MM.1S (cell line): ENCODE data around the gene ZG16B.

Source experiments
- DNase-seq: peaks from one replicate; pipeline ENCODE4 v3.0.0-alpha.2; 2015
- H2AFZ ChIP-seq: fragments of 300-600 bp; sonication (generic); 2 replicates; pipeline ENCODE4 v1.6.0; 2016; ENCODE audit warnings: antibody characterized with exemption, low read length
- H3F3A ChIP-seq: fragments of 300-600 bp; sonication (generic); 2 replicates; pipeline ENCODE4 v1.6.1; 2016; ENCODE audit warnings: mild to moderate bottlenecking, antibody characterized with exemption, low read length, moderate library complexity, mixed read lengths; ENCODE audit not compliant: insufficient read depth
- H3K27ac ChIP-seq: fragments of 300-600 bp; sonication (generic); 2 replicates; pipeline ENCODE4 v1.5.1; 2016; ENCODE audit warnings: mild to moderate bottlenecking, low read length
- H3K27me3 ChIP-seq: fragments of 300-600 bp; sonication (generic); replicated peaks from 2 replicates; pipeline ENCODE4 v1.6.0; 2016; ENCODE audit warnings: low read length; ENCODE audit not compliant: insufficient read depth
- H3K36me3 ChIP-seq: fragments of 300-600 bp; sonication (generic); replicated peaks from 2 replicates; pipeline ENCODE4 v1.6.1; 2016; ENCODE audit warnings: mild to moderate bottlenecking, low read length, mixed read lengths; ENCODE audit not compliant: insufficient read depth
- H3K4me1 ChIP-seq: fragments of 300-600 bp; sonication (generic); 2 replicates; pipeline ENCODE4 v1.6.1; 2016; ENCODE audit warnings: low read length, mixed read lengths
- H3K4me2 ChIP-seq: fragments of 300-600 bp; sonication (generic); 2 replicates; pipeline ENCODE4 v1.6.0; 2016; ENCODE audit warnings: low read depth, low read length
- H3K4me3 ChIP-seq: fragments of 300-600 bp; sonication (generic); 2 replicates; pipeline ENCODE4 v1.5.1; 2016; ENCODE audit warnings: low read length, mixed read lengths
- H3K79me2 ChIP-seq: fragments of 300-600 bp; sonication (generic); 2 replicates; pipeline ENCODE4 v1.6.1; 2016; ENCODE audit warnings: mixed run types, low read length, mixed read lengths
- H3K9ac ChIP-seq: fragments of 300-600 bp; sonication (generic); 2 replicates; pipeline ENCODE4 v1.6.1; 2016; ENCODE audit warnings: low read length, mixed read lengths
- H3K9me2 ChIP-seq: fragments of 300-600 bp; sonication (generic); replicated peaks from 2 replicates; pipeline ENCODE4 v1.6.1; 2016; ENCODE audit warnings: mild to moderate bottlenecking, low read length, mixed read lengths; ENCODE audit not compliant: insufficient read depth
- H3K9me3 ChIP-seq: fragments of 300-600 bp; sonication (generic); replicated peaks from 2 replicates; pipeline ENCODE4 v1.6.1; 2016; ENCODE audit warnings: mild to moderate bottlenecking, low read length, mixed read lengths; ENCODE audit not compliant: insufficient read depth
- H4K20me1 ChIP-seq: fragments of 300-600 bp; sonication (generic); 2 replicates; pipeline ENCODE4 v1.6.1; 2016; ENCODE audit warnings: mild to moderate bottlenecking, low read length, moderate library complexity, mixed read lengths; ENCODE audit not compliant: insufficient read depth
- EZH2 ChIP-seq: fragments of 300-600 bp; sonication (generic); optimal IDR thresholded peaks from 2 replicates; pipeline ENCODE3; 2017; ENCODE audit warnings: low read depth, mild to moderate bottlenecking, antibody characterized with exemption, low read length, mixed read lengths
- EZH2phosphoT487 ChIP-seq: fragments of 300-600 bp; sonication (generic); IDR thresholded peaks from 2 replicates; pipeline ENCODE4 v1.6.1; 2018; ENCODE audit warnings: antibody characterized with exemption, low read length
- TF ChIP-seq, protein P1 (sequence below): fragments of 300-600 bp; sonication (generic); IDR thresholded peaks from 2 replicates; pipeline ENCODE4 v1.5.1; 2016; ENCODE audit warnings: antibody characterized with exemption, low read length, mixed read lengths

ZG16B gene

DNA sequence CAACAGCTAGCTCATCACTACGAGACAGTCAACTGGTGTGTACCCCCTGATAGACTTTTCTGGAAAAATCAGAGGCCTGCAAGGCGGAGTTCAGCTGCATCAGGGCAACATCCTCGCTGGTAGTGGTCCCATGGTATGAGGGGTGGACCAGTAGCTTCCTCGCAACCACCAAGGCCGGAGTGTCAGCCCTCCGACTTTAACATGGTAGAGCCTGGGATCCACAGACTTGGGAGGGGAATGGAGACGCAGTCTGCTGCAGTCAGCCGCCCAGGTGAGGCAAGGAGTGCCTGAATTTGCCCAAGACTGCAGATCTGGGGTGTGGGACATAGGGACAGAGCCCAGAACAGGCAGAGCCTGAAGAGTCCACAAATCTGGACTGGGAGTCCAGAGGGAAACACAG is 13.4 kb downstream of the ZG16B start:
- Histone ChIP-seq H3K9me2 (no peaks in the 10 kb centered on the region), H3K27me3 (peaks cover 51% of the 10 kb centered on the region), H3K9ac (no peak overlapping the region), H3K79me2 (no peaks in the 10 kb centered on the region), H3K36me3 (no peaks in the 10 kb centered on the region), H2AFZ (no peak overlapping the region), H3K4me1 (no peaks in the 10 kb centered on the region), H4K20me1 (no peaks in the 10 kb centered on the region), H3K4me3 (no peak overlapping the region), H3F3A (no peaks in the 10 kb centered on the region), H3K27ac (no peak overlapping the region), H3K4me2 (no peak overlapping the region), H3K9me3 (no peaks in the 10 kb centered on the region)
- TF ChIP-seq, protein P1, sequence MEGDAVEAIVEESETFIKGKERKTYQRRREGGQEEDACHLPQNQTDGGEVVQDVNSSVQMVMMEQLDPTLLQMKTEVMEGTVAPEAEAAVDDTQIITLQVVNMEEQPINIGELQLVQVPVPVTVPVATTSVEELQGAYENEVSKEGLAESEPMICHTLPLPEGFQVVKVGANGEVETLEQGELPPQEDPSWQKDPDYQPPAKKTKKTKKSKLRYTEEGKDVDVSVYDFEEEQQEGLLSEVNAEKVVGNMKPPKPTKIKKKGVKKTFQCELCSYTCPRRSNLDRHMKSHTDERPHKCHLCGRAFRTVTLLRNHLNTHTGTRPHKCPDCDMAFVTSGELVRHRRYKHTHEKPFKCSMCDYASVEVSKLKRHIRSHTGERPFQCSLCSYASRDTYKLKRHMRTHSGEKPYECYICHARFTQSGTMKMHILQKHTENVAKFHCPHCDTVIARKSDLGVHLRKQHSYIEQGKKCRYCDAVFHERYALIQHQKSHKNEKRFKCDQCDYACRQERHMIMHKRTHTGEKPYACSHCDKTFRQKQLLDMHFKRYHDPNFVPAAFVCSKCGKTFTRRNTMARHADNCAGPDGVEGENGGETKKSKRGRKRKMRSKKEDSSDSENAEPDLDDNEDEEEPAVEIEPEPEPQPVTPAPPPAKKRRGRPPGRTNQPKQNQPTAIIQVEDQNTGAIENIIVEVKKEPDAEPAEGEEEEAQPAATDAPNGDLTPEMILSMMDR: no peak
- TF ChIP-seq EZH2phosphoT487: no peak
- no peak for DNase-seq

- H3F3A ChIP-seq: no peaks in the 10 kb centered on the region
- no peak overlapping the region for H3K4me2 ChIP-seq
- no peaks in the 10 kb centered on the region for H3K36me3 ChIP-seq
- H3K9me3 ChIP-seq: no peaks in the 10 kb centered on the region
- no peaks in the 10 kb centered on the region for H3K4me1 ChIP-seq
- H3K27me3 ChIP-seq: peaks cover 49% of the 10 kb centered on the region
- H2AFZ ChIP-seq: no peak overlapping the region
- no peaks in the 10 kb centered on the region for H3K79me2 ChIP-seq
- DNase-seq: no peak
- H3K9ac ChIP-seq: no peak overlapping the region
- H3K9me2 ChIP-seq: no peaks in the 10 kb centered on the region
- TF ChIP-seq EZH2phosphoT487: no peak
- TF ChIP-seq EZH2: no peak
- TF ChIP-seq, protein P1: no peak
- no peaks in the 10 kb centered on the region for H4K20me1 ChIP-seq
- H3K27ac ChIP-seq: no peak overlapping the region
- no peak overlapping the region for H3K4me3 ChIP-seq
Observed at GRCh38 chr16:2845116-2845515, 15.0 kb downstream of the ZG16B start.

DNA sequence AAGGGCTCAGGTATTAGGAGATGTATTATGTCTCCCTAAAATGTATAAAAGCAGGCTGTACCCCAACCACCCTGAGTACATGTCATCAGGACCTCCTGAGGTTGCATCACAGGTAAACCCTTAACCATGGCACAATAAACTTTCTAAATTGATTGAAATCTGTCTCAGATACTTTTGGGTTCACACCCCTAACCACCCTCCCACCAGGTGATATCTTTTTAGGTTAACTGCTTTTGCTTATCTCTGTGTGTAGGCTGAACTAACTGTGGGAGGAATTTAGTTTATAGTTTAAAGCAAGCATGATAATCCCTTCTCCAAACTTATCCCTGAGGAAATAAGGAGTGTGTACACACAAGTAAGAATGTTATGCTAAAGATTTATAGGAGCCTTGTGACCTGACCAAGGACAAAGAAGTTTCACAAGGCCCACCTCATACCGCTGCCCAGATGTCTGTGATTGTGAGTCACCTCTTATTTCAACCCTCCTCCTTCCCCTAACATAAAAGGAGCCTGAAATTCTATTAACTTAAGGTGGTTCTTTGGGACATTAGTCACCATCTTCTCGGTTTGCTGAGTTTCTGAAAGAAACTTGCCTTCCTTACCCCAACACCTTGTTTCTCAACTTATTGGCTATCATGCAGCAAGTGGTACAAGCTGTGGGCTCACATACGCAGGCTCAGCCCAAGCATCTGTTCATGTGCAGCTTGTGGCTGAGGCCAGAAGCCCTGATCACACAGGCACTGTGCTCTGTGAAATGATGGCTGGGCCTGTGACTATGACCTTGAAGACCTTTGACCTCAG is 16.6 kb downstream of the ZG16B start:
- Histone ChIP-seq H3F3A (no peaks in the 10 kb centered on the region), H3K9me3 (no peaks in the 10 kb centered on the region), H3K4me2 (no peak overlapping the region), H3K4me3 (no peak overlapping the region), H3K27ac (no peak overlapping the region), H3K36me3 (no peaks in the 10 kb centered on the region), H3K9ac (no peak overlapping the region), H3K27me3 (peaks cover 59% of the 10 kb centered on the region), H3K79me2 (no peaks in the 10 kb centered on the region), H3K9me2 (no peaks in the 10 kb centered on the region), H4K20me1 (no peaks in the 10 kb centered on the region), H2AFZ (no peak overlapping the region), H3K4me1 (no peaks in the 10 kb centered on the region)
- TF ChIP-seq EZH2: no peak
- TF ChIP-seq, protein P1: no peak
- no peak for TF ChIP-seq EZH2phosphoT487
- DNase-seq: no peak
